Spleen (tissue), 11 donors: ENCODE results near the gene DRD4. TPM values are rescaled to one million over a fixed set of nuclear protein-coding genes. Genes with fewer than 3 reads are reported as not detected.

Experiments
- DNase-seq: peaks from one replicate; pipeline ENCODE4 v3.0.0-alpha.2; 2020
- H3K27ac ChIP-seq, 8 donors: fragments of 200-600 bp; sonication (generic) in 7 of 8; 1 replicate in 4 of 8; 2 replicates in 4 of 8; pipeline versions ENCODE4 v1.5.0 to v1.8.0; 2016 to 2021; ENCODE audit warnings: inconsistent platforms in 4 of 8, mild to moderate bottlenecking in 4 of 8, moderate library complexity in 1 of 8
- H3K27me3 ChIP-seq, 7 donors: fragments of 200-600 bp; sonication (generic) in 6 of 7; replicated peaks in 1 of 7; 1 replicate in 4 of 7; 2 replicates in 3 of 7; pipeline versions ENCODE4 v1.5.0 to v1.8.0; 2016 to 2021; ENCODE audit warnings: inconsistent platforms in 3 of 7, mild to moderate bottlenecking in 1 of 7
- H3K36me3 ChIP-seq, 6 donors: fragments of 200-600 bp; sonication (generic) in 5 of 6; 1 replicate in 4 of 6; 2 replicates in 2 of 6; pipeline versions ENCODE4 v1.5.0 to v1.8.0; 2016 to 2021; ENCODE audit warnings: inconsistent platforms in 2 of 6
- H3K4me1 ChIP-seq, 6 donors: fragments of 200-600 bp; sonication (generic) in 5 of 6; 1 replicate in 3 of 6; 2 replicates in 3 of 6; pipeline versions ENCODE4 v1.5.0 to v1.8.0; 2016 to 2021; ENCODE audit warnings: inconsistent platforms in 3 of 6
- H3K4me3 ChIP-seq, 8 donors: fragments of 200-600 bp; sonication (generic) in 7 of 8; 1 replicate in 4 of 8; 2 replicates in 4 of 8; pipeline versions ENCODE4 v1.5.0 to v1.8.0; 2016 to 2021; ENCODE audit warnings: inconsistent platforms in 4 of 8, mild to moderate bottlenecking in 4 of 8, moderate library complexity in 2 of 8
- H3K9me3 ChIP-seq, 8 donors: fragments of 200-600 bp; sonication (generic) in 7 of 8; 1 replicate in 4 of 8; 2 replicates in 4 of 8; pipeline versions ENCODE4 v1.5.0 to v1.8.0; 2016 to 2021; ENCODE audit warnings: inconsistent platforms in 4 of 8
- CTCF ChIP-seq, 11 experiments: fragments of 200-600 bp in 7 of 11; fragments of 450-650 bp in 4 of 11; sonication (generic) in 4 of 11; IDR thresholded peaks in 8 of 11; conservative IDR thresholded peaks in 3 of 11; 1 replicate in 7 of 11; 2 replicates in 4 of 11; pipeline versions ENCODE4 v1.4.0 to v1.8.0; 2016 to 2021; ENCODE audit warnings: antibody characterized with exemption in 11 of 11, inconsistent platforms in 4 of 11, mild to moderate bottlenecking in 1 of 11
- POLR2A ChIP-seq, 3 donors: fragments of 450-650 bp; IDR thresholded peaks; one replicate each; pipeline ENCODE4 v1.5.1; 2017; ENCODE audit warnings: antibody characterized with exemption in 3 of 3, mild to moderate bottlenecking in 1 of 3
- POLR2AphosphoS5 ChIP-seq, 3 donors: sonication (generic); formaldehyde crosslinking; IDR thresholded peaks; one replicate each; pipeline ENCODE4 v1.5.1; 2017; ENCODE audit warnings: antibody characterized with exemption in 3 of 3
- WGBS, 5 donors: extraction: QIAGEN DNeasy Blood & Tissue Kit in 3 of 5; methylation state at CpG; one replicate each; pipeline versions ENCODE4 v1.1.5 to v1.1.7; 2013 to 2018; 5-methylcytosine and 5-hydroxymethylcytosine counted together
- intact Hi-C: fragments of 100-400 bp; cut with DNase I; formaldehyde crosslinking; loops from one replicate; pipeline ENCODE4 v1.15.0; 2023; ENCODE audit warnings: low total_unique reads
- polyA plus RNA-seq, 3 donors: library from polyadenylated mRNA; stranded (reverse); fragments of 200-250 nt; gene quantifications; one replicate each; pipeline ENCODE4 v1.2.1, GENCODE V29; 2013
- total RNA-seq, 7 donors: library from RNA; depleted of rRNA in 3 of 7; stranded (reverse); fragments of >200 nt in 3 of 7; fragmentation: NEBNext Ultra II Directional in 4 of 7; extraction: Animal tissue kit (Norgen Biotek cat#: 25700) in 4 of 7; gene quantifications; one replicate each; pipeline versions ENCODE4 v1.1.0 to v1.2.1, GENCODE V29; 2016 to 2021
- donor health status: healthy with polysubstance abuse.
- donor health status: DM: no; HTN: no; CAD: no; lungs with moderate emphysema.
- donor health status: DM: no; HTN: no; CAD: no.
- donor health status: Bipolar disorder and iron deficiency.
- donor health status: healthy.
- donor health status: DM: no; HTN: no; CAD: no.
- donor health status: DM: yes; HTN: yes; CAD: no.

Gene DRD4
- total and polyA plus RNA-seq, 10 donors, result 0.12 to 0.86 (median 0.44) TPM; not detected in 3

- intact Hi-C loops, result no loop called here
- no peak for DNase-seq
Measured at GRCh38 chr11:590997-591396, 46.1 kb upstream of the DRD4 start.

GRCh38 chr11:592501-592900, 44.6 kb upstream of the DRD4 start:
- H3K27me3 ChIP-seq, result no peaks in the 10 kb centered on the region
- DNase-seq, result no peak

More at GRCh38 chr11:590997-591396, 46.1 kb upstream of the DRD4 start:
- 79 to 91% (median 85%) methylated on average over 11 of the region's 11 CpGs for WGBS, 5 donors
- TF ChIP-seq CTCF (IDR thresholded peaks at IDR 0.05 in 8 of 11, conservative IDR thresholded peaks at IDR 0.05 in 3 of 11) (no peak), POLR2AphosphoS5 (IDR thresholded peaks at IDR 0.05) (peak in 1 of 3 donors; percentile 36)
- no peaks in the 10 kb centered on the region for H3K27me3 ChIP-seq
- no peaks in the 10 kb centered on the region for H3K9me3 ChIP-seq
- no peak overlapping the region for H3K4me3 ChIP-seq
- H3K36me3 ChIP-seq, result peaks cover 6 to 100% (median 95%) of the 10 kb centered on the region in 6 donors
- no peak overlapping the region for H3K27ac ChIP-seq
- peaks cover 0 to 29% (median 11%) of the 10 kb centered on the region in 6 donors for H3K4me1 ChIP-seq

GRCh38 chr11:592918-593317, 44.2 kb upstream of the DRD4 start:
- TF ChIP-seq CTCF (IDR thresholded peaks at IDR 0.05 in 8 of 11, conservative IDR thresholded peaks at IDR 0.05 in 3 of 11) (no peak), POLR2AphosphoS5 (IDR thresholded peaks at IDR 0.05) (peak in 1 of 3 donors; percentile 15)
- H3K4me1 ChIP-seq, result peaks cover 0 to 11% (median 3%) of the 10 kb centered on the region in 6 donors
- WGBS, 5 donors, result 87 to 95% (median 94%) methylated on average over 10 of the region's 10 CpGs
- H3K27me3 ChIP-seq, result no peaks in the 10 kb centered on the region
- H3K27ac ChIP-seq, result no peak overlapping the region
- no peak overlapping the region for H3K4me3 ChIP-seq
- intact Hi-C loops, result no loop called here
- no peaks in the 10 kb centered on the region for H3K9me3 ChIP-seq
- no peak for DNase-seq
- peaks cover 6 to 100% (median 95%) of the 10 kb centered on the region in 6 donors for H3K36me3 ChIP-seq

More at GRCh38 chr11:592501-592900, 44.6 kb upstream of the DRD4 start:
- H3K9me3 ChIP-seq, result no peaks in the 10 kb centered on the region
- no peak overlapping the region for H3K27ac ChIP-seq
- TF ChIP-seq CTCF (IDR thresholded peaks at IDR 0.05 in 8 of 11, conservative IDR thresholded peaks at IDR 0.05 in 3 of 11) (no peak), POLR2AphosphoS5 (IDR thresholded peaks at IDR 0.05) (peak in 1 of 3 donors; percentile 43), POLR2A (IDR thresholded peaks at IDR 0.05) (no peak)
- 96 to 98% (median 97%) methylated on average over 22 of the region's 22 CpGs for WGBS, 5 donors
- no peak overlapping the region for H3K4me3 ChIP-seq
- peaks cover 6 to 100% (median 95%) of the 10 kb centered on the region in 6 donors for H3K36me3 ChIP-seq
- peaks cover 0 to 15% (median 7%) of the 10 kb centered on the region in 6 donors for H3K4me1 ChIP-seq
- intact Hi-C loops, result no loop called here

GRCh38 chr11:593347-593746, 43.7 kb upstream of the DRD4 start:
- H3K27me3 ChIP-seq, result no peaks in the 10 kb centered on the region
- DNase-seq, result no peak
- peaks cover 0 to 6% (median under 1%) of the 10 kb centered on the region in 6 donors for H3K4me1 ChIP-seq
- H3K9me3 ChIP-seq, result no peaks in the 10 kb centered on the region
- WGBS, 5 donors, result 87 to 97% (median 95%) methylated on average over 19 to 21 of the region's 21 CpGs
- H3K36me3 ChIP-seq, result peaks cover 6 to 100% (median 95%) of the 10 kb centered on the region in 6 donors
- intact Hi-C loops, result no loop called here
- H3K4me3 ChIP-seq, result no peak overlapping the region
- TF ChIP-seq CTCF (IDR thresholded peaks at IDR 0.05 in 8 of 11, conservative IDR thresholded peaks at IDR 0.05 in 3 of 11) (no peak), POLR2A (IDR thresholded peaks at IDR 0.05) (no peak), POLR2AphosphoS5 (IDR thresholded peaks at IDR 0.05) (no peak)
- H3K27ac ChIP-seq, result no peak overlapping the region
